K562 (cell line): Measurements from ENCODE around the gene NLRP9. TPM values are rescaled to one million over a fixed set of nuclear protein-coding genes. Genes with fewer than 3 reads are reported as not detected.

Experiments
- ARNT ChIP-seq, 2 experiments: fragments of 450-650 bp; IDR thresholded peaks; 2 replicates each; pipeline ENCODE4 v1.6.1; 2016; ENCODE audit warnings: mild to moderate bottlenecking in 1 of 2
- CAMTA2 ChIP-seq: fragments of 250-450 bp; sonication (Bioruptor Pico); conservative IDR thresholded peaks from 2 replicates; pipeline ENCODE4 v1.5.1; 2022
- COPS2 ChIP-seq: fragments of 450-650 bp; conservative IDR thresholded peaks from 2 replicates; pipeline ENCODE4 v1.6.1; 2016; ENCODE audit warnings: mild to moderate bottlenecking, moderate library complexity
- DACH1 ChIP-seq: fragments of 450-650 bp; IDR thresholded peaks from 2 replicates; pipeline ENCODE4 v1.6.1; 2018; ENCODE audit not compliant: partially characterized antibody
- ETS2 ChIP-seq: IDR thresholded peaks from 2 replicates; pipeline ENCODE4 v1.6.1; 2016; ENCODE audit warnings: borderline replicate concordance, missing genetic modification characterization, mild to moderate bottlenecking, moderate library complexity, missing compliant biosample characterization; ENCODE audit not compliant: poor library complexity, severe bottlenecking
- FUS ChIP-seq: fragments of 200-400 bp; formaldehyde crosslinking; optimal IDR thresholded peaks from 2 replicates; pipeline ENCODE3; 2017; ENCODE audit warnings: low read depth, low read length
- GTF2B ChIP-seq: IDR thresholded peaks from 2 replicates; pipeline ENCODE4 v1.6.1; 2011; ENCODE audit not compliant: insufficient read length; ENCODE audit errors: extremely low read depth
- ILF3 ChIP-seq: fragments of 450-650 bp; IDR thresholded peaks from 2 replicates; pipeline ENCODE4 v1.6.1; 2018; ENCODE audit warnings: antibody characterized with exemption, mild to moderate bottlenecking, moderate library complexity, borderline replicate concordance
- MAFF ChIP-seq: IDR thresholded peaks from 2 replicates; pipeline ENCODE4 v1.6.1; 2012; ENCODE audit warnings: low read length, improper control_type of control experiment
- MAFG ChIP-seq: fragments of 450-650 bp; conservative IDR thresholded peaks from 2 replicates; pipeline ENCODE4 v1.6.1; 2016; ENCODE audit warnings: missing genetic modification characterization, missing compliant biosample characterization
- MBD2 ChIP-seq: sonication (generic); IDR thresholded peaks from 2 replicates; pipeline ENCODE4 v1.6.1; 2016; ENCODE audit warnings: low read depth, borderline replicate concordance
- POLR2AphosphoS2 ChIP-seq: IDR thresholded peaks from 2 replicates; pipeline ENCODE4 v1.6.1; 2012; ENCODE audit warnings: low read length, improper control_type of control experiment
- POLR2B ChIP-seq: fragments of 450-650 bp; IDR thresholded peaks from 2 replicates; pipeline ENCODE4 v1.6.1; 2018; ENCODE audit warnings: low read depth; ENCODE audit not compliant: partially characterized antibody
- POU5F1 ChIP-seq: fragments of 150-350 bp; IDR thresholded peaks from 2 replicates; pipeline ENCODE4 v1.6.1; 2014; ENCODE audit warnings: borderline replicate concordance, low read length, low read depth, mild to moderate bottlenecking; ENCODE audit not compliant: partially characterized antibody
- PRPF4 ChIP-seq: fragments of 200-400 bp; formaldehyde crosslinking; IDR thresholded peaks from one replicate; pipeline ENCODE4 v1.6.1; 2017; ENCODE audit warnings: low read length, low read depth, mild to moderate bottlenecking; ENCODE audit not compliant: insufficient read depth, poor library complexity, severe bottlenecking
- SMARCE1 ChIP-seq: fragments of 450-650 bp; IDR thresholded peaks from 2 replicates; pipeline ENCODE4 v1.7.1; 2016; ENCODE audit warnings: mild to moderate bottlenecking
- TAF1 ChIP-seq: IDR thresholded peaks from 2 replicates; pipeline ENCODE4 v1.6.1; 2011; ENCODE audit warnings: mild to moderate bottlenecking, low read length, moderate library complexity; ENCODE audit not compliant: insufficient read depth, control insufficient read depth, severe bottlenecking; ENCODE audit errors: extremely low read depth
- THRB ChIP-seq: fragments of 450-650 bp; formaldehyde crosslinking; conservative IDR thresholded peaks from 2 replicates; pipeline ENCODE4 v1.4.0; 2022; ENCODE audit warnings: mild to moderate bottlenecking, missing genetic modification characterization
- ZFPM2 ChIP-seq: fragments of 250-450 bp; sonication (Bioruptor Pico); IDR thresholded peaks from 2 replicates; pipeline ENCODE4 v1.5.1; 2022; ENCODE audit warnings: mild to moderate bottlenecking
- ZNF133 ChIP-seq: fragments of 250-450 bp; sonication (Bioruptor Pico); IDR thresholded peaks from 2 replicates; pipeline ENCODE4 v1.4.0; 2020; ENCODE audit warnings: mild to moderate bottlenecking
- ZNF274 ChIP-seq: IDR thresholded peaks from 2 replicates; pipeline ENCODE4 v1.6.1; 2011; ENCODE audit warnings: low read depth, mild to moderate bottlenecking, low read length, moderate library complexity, borderline replicate concordance
- ZNF518B ChIP-seq: fragments of 250-450 bp; sonication (Bioruptor Pico); IDR thresholded peaks from 2 replicates; pipeline ENCODE4 v1.5.0; 2021; ENCODE audit warnings: mild to moderate bottlenecking, moderate library complexity
- ZZZ3 ChIP-seq: fragments of 450-650 bp; IDR thresholded peaks from 2 replicates; pipeline ENCODE4 v1.6.1; 2016; ENCODE audit warnings: antibody characterized with exemption, mild to moderate bottlenecking, moderate library complexity
- polyA plus RNA-seq, 8 experiments: library from polyadenylated mRNA; depleted of rRNA in 4 of 8; stranded (reverse) in 5 of 8; unstranded in 3 of 8; fragments of >200 nt; fragmentation: Nextera tagmentation in 2 of 8; fragmentation: Illumina TruSeq in 1 of 8; extraction: Ambion mirVana in 2 of 8; extraction: Trizol in 1 of 8; gene quantifications; 2 replicates each; pipeline versions ENCODE4 v1.2.1 to v1.2.3, GENCODE V29; 2011 to 2014; ENCODE audit warnings: inconsistent platforms in 1 of 8, missing spikeins in 1 of 8
- total RNA-seq, 7 experiments: library from RNA; depleted of rRNA in 6 of 7; stranded (reverse); fragments of >200 nt in 6 of 7; fragmentation: Illumina TruSeq in 2 of 7; extraction: Trizol in 2 of 7; gene quantifications; 2 replicates each; pipeline versions ENCODE4 v1.2.1 to v1.2.3, GENCODE V29; 2011 to 2021; ENCODE audit warnings: low replicate concordance in 1 of 7

Gene NLRP9
- total and polyA plus RNA-seq, 9 of the 15 experiments (the other 6 are each of a cell fraction or from before 2014, with no cell fraction given): not detected

DNA sequence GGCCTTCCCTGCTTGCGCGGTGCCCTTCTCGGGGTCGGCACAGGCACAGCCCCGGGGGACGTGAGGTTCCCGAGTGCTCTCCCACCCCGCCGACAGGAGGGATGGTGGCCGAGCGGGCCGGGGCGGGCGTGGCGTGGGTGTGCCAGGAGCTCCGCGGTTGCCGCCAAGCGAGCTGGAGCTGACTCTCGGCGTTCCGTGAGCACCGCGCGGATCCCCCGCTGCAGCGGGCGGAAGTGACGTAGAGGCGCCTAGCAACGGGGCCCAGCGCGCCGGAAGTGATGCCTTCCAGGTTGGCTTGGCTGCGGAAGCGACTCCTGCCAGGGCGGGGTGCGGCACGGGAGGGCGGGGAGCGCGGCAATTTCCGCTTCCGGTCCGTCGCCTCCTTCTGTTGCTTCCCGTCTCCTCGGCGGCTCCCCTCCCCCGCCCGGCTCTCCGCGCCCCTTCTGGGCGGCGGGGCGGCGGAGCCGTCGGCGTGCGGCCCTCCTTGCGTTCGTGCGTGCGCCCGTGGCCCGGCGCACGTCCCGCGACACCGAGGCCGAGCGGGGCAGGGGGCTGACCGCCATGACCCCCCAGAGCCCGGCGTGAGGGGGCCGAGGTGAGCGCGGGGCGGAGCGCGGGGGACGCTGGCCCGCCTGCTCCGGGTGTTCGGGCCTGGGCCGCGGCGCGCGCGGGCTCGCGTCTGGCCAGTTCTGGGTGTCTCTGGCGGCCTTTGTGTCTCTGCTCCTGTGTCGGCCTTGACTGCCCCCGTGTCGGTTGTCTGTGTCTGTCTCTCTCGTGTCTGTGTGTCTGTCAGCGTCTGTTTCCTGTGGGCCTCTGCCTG, 63.2 kb downstream of the NLRP9 start, which contains the start of gene EPN1 (continued):
- no peak for TF ChIP-seq ETS2
- peak; percentile 57 for TF ChIP-seq TAF1
- no peak for TF ChIP-seq ZNF274
- TF ChIP-seq ZZZ3: no peak
- no peak for TF ChIP-seq ZFPM2 (CRISPR knock-in tag)
- TF ChIP-seq ARNT (IDR thresholded peaks at IDR 0.05): no peak
- peak; percentile 98 for TF ChIP-seq POLR2AphosphoS2
- TF ChIP-seq MAFG (tag): no peak
- no peak for TF ChIP-seq ZNF518B (CRISPR knock-in tag)
- TF ChIP-seq THRB (CRISPR knock-in tag): peak; percentile 81; the same call in 1 of the 2 replicates
- no peak for TF ChIP-seq PRPF4
- no peak for TF ChIP-seq ZNF133 (CRISPR knock-in tag)
- TF ChIP-seq ILF3: no peak
- no peak for TF ChIP-seq GTF2B
- no peak for TF ChIP-seq CAMTA2 (CRISPR knock-in tag)
- peak; percentile 67 for TF ChIP-seq POLR2B
- peak; percentile 74; the same call in 1 of the 2 replicates for TF ChIP-seq MBD2
- TF ChIP-seq SMARCE1: no peak
- peak; percentile 47 for TF ChIP-seq FUS
- TF ChIP-seq MAFF: no peak
- no peak for TF ChIP-seq DACH1
- TF ChIP-seq POU5F1: no peak
- TF ChIP-seq COPS2: no peak
